Dendritic cell treated with granulocyte-macrophage colony-stimulating factor and Interleukin-4, amounts not matched to agents 40 ng/mL and 50 ng/mL, for 4 days (primary cell): ENCODE measurements around the gene FOXB1.

ENCODE experiments used
- H3K27ac Mint-ChIP-seq: one replicate; pipeline ENCODE4 v1.8.0; 2022; ENCODE audit warnings: mild to moderate bottlenecking, mixed read lengths
- H3K27me3 Mint-ChIP-seq: one replicate; pipeline ENCODE4 v1.8.0; 2022; ENCODE audit warnings: mild to moderate bottlenecking, mixed read lengths
- H3K36me3 Mint-ChIP-seq: one replicate; pipeline ENCODE4 v1.8.0; 2022; ENCODE audit warnings: low read depth, mixed read lengths
- H3K4me1 Mint-ChIP-seq: one replicate; pipeline ENCODE4 v1.8.0; 2022; ENCODE audit warnings: low read depth, mixed read lengths
- H3K4me3 Mint-ChIP-seq: one replicate; pipeline ENCODE4 v1.8.0; 2022; ENCODE audit warnings: mild to moderate bottlenecking, moderate library complexity, mixed read lengths
- H3K9me3 Mint-ChIP-seq: one replicate; pipeline ENCODE4 v1.8.0; 2022; ENCODE audit warnings: mixed read lengths
- intact Hi-C: fragments of 100-400 bp; cut with micrococcal nuclease; formaldehyde crosslinking; loops from one replicate; pipeline ENCODE4 v1.15.0; 2022

FOXB1 gene

GRCh38 chr15:60021589-60022378, 17.7 kb downstream of the FOXB1 start:
- Mint-ChIP-seq H3K36me3 (no peaks in the 10 kb centered on the region), H3K27me3 (no peaks in the 10 kb centered on the region), H3K9me3 (peaks cover 12% of the 10 kb centered on the region), H3K4me1 (peaks cover 19% of the 10 kb centered on the region), H3K27ac (no peak overlapping the region), H3K4me3 (no peak overlapping the region)
- intact Hi-C loops = no loop called here

GRCh38 chr15:60022379-60022741, 18.2 kb downstream of the FOXB1 start:
- no peak overlapping the region for H3K4me3 Mint-ChIP-seq
- H3K27me3 Mint-ChIP-seq = no peaks in the 10 kb centered on the region
- no peaks in the 10 kb centered on the region for H3K36me3 Mint-ChIP-seq

GRCh38 chr15:60026555-60026954, 22.4 kb downstream of the FOXB1 start:
- H3K9me3 Mint-ChIP-seq = no peaks in the 10 kb centered on the region
- no peak overlapping the region for H3K4me3 Mint-ChIP-seq
- intact Hi-C loops = no loop called here

More at GRCh38 chr15:60022379-60022741, 18.2 kb downstream of the FOXB1 start:
- Mint-ChIP-seq H3K27ac (no peak overlapping the region), H3K4me1 (peaks cover 16% of the 10 kb centered on the region), H3K9me3 (peaks cover 7% of the 10 kb centered on the region)
- intact Hi-C loops = no loop called here

GRCh38 chr15:60035344-60035743, 31.2 kb downstream of the FOXB1 start:
- H3K4me3 Mint-ChIP-seq = no peak overlapping the region
- H3K27ac Mint-ChIP-seq = no peak overlapping the region
- no peaks in the 10 kb centered on the region for H3K4me1 Mint-ChIP-seq
- H3K27me3 Mint-ChIP-seq = peaks cover 4% of the 10 kb centered on the region
- H3K9me3 Mint-ChIP-seq = no peaks in the 10 kb centered on the region
- intact Hi-C loops = no loop called here
- H3K36me3 Mint-ChIP-seq = no peaks in the 10 kb centered on the region

More at GRCh38 chr15:60026555-60026954, 22.4 kb downstream of the FOXB1 start:
- Mint-ChIP-seq H3K27me3 (no peaks in the 10 kb centered on the region), H3K36me3 (no peaks in the 10 kb centered on the region), H3K27ac (no peak overlapping the region), H3K4me1 (no peaks in the 10 kb centered on the region)

- H3K27ac Mint-ChIP-seq = no peak overlapping the region
- no peak overlapping the region for H3K4me3 Mint-ChIP-seq
- peaks cover 11% of the 10 kb centered on the region for H3K27me3 Mint-ChIP-seq
- H3K4me1 Mint-ChIP-seq = no peaks in the 10 kb centered on the region
- intact Hi-C loops = no loop called here
- H3K9me3 Mint-ChIP-seq = no peaks in the 10 kb centered on the region
- H3K36me3 Mint-ChIP-seq = no peaks in the 10 kb centered on the region
Measured at GRCh38 chr15:60039316-60039715, 35.2 kb downstream of the FOXB1 start.

GRCh38 chr15:60043744-60044435, 39.8 kb downstream of the FOXB1 start:
- H3K27me3 Mint-ChIP-seq = peaks cover 8% of the 10 kb centered on the region
- intact Hi-C loops = no loop called here

GRCh38 chr15:60044636-60045270, 40.6 kb downstream of the FOXB1 start:
- Mint-ChIP-seq H3K4me1 (no peaks in the 10 kb centered on the region), H3K9me3 (peaks cover 6% of the 10 kb centered on the region), H3K4me3 (no peak overlapping the region), H3K36me3 (no peaks in the 10 kb centered on the region), H3K27me3 (peaks cover 8% of the 10 kb centered on the region), H3K27ac (no peak overlapping the region)
- intact Hi-C loops = no loop called here

More at GRCh38 chr15:60043744-60044435, 39.8 kb downstream of the FOXB1 start:
- Mint-ChIP-seq H3K4me1 (no peaks in the 10 kb centered on the region), H3K4me3 (no peak overlapping the region), H3K9me3 (no peaks in the 10 kb centered on the region), H3K27ac (no peak overlapping the region), H3K36me3 (no peaks in the 10 kb centered on the region)

GRCh38 chr15:60047701-60048100, 43.6 kb downstream of the FOXB1 start:
- H3K4me3 Mint-ChIP-seq = no peak overlapping the region
- peaks cover 8% of the 10 kb centered on the region for H3K27me3 Mint-ChIP-seq
- intact Hi-C loops = no loop called here
- H3K36me3 Mint-ChIP-seq = no peaks in the 10 kb centered on the region
- peaks cover 16% of the 10 kb centered on the region for H3K9me3 Mint-ChIP-seq
- no peak overlapping the region for H3K27ac Mint-ChIP-seq
- no peaks in the 10 kb centered on the region for H3K4me1 Mint-ChIP-seq

GRCh38 chr15:60049948-60050347, 45.8 kb downstream of the FOXB1 start:
- intact Hi-C loops = no loop called here

GRCh38 chr15:60052796-60053195, 48.7 kb downstream of the FOXB1 start:
- Mint-ChIP-seq H3K4me3 (no peak overlapping the region), H3K9me3 (peaks cover 16% of the 10 kb centered on the region)

More at GRCh38 chr15:60049948-60050347, 45.8 kb downstream of the FOXB1 start:
- no peak overlapping the region for H3K27ac Mint-ChIP-seq
- H3K27me3 Mint-ChIP-seq = no peaks in the 10 kb centered on the region
- peaks cover 16% of the 10 kb centered on the region for H3K9me3 Mint-ChIP-seq
- no peaks in the 10 kb centered on the region for H3K36me3 Mint-ChIP-seq
- no peak overlapping the region for H3K4me3 Mint-ChIP-seq
- H3K4me1 Mint-ChIP-seq = no peaks in the 10 kb centered on the region

GRCh38 chr15:60054472-60054871, 50.4 kb downstream of the FOXB1 start:
- Mint-ChIP-seq H3K36me3 (no peaks in the 10 kb centered on the region), H3K9me3 (peaks cover 12% of the 10 kb centered on the region), H3K4me1 (no peaks in the 10 kb centered on the region), H3K27ac (no peak overlapping the region), H3K4me3 (no peak overlapping the region), H3K27me3 (no peaks in the 10 kb centered on the region)
- intact Hi-C loops = no loop called here

More at GRCh38 chr15:60052796-60053195, 48.7 kb downstream of the FOXB1 start:
- intact Hi-C loops = no loop called here
- H3K27ac Mint-ChIP-seq = no peak overlapping the region
- H3K4me1 Mint-ChIP-seq = no peaks in the 10 kb centered on the region
- no peaks in the 10 kb centered on the region for H3K36me3 Mint-ChIP-seq
- no peaks in the 10 kb centered on the region for H3K27me3 Mint-ChIP-seq
